ENCODE results near the gene LSM12.
A peak's percentile ranks its signal among the peaks of the same experiment; 100 is the strongest.
"Not testable (repeated sequence)": the region's sequence is repeated elsewhere in the genome, so short reads cannot be mapped to it uniquely, and the experiment has no call there.

LSM12 gene

GRCh38 chr17:44001461-44001920, 65.0 kb downstream of the LSM12 start:
- Histone ChIP-seq H3K27ac (ENCODE audit: low read depth in 2 of 2, low read length in 2 of 2) (no peak overlapping the region), H3K4me3 (ENCODE audit: low read length in 2 of 2) (no peak overlapping the region), H3K36me3 (ENCODE audit: control insufficient read depth in 2 of 2, insufficient read depth in 2 of 2, low read length in 2 of 2) (no peaks in the 10 kb centered on the region), H3K27me3 (ENCODE audit: control insufficient read depth in 2 of 2, insufficient read depth in 2 of 2, low read length in 2 of 2) (peaks cover 15 to 22% of the 10 kb centered on the region in 2 donors), H3K9me3 (ENCODE audit: control insufficient read depth in 2 of 2, low read length in 2 of 2) (no peaks in the 10 kb centered on the region), H3K4me1 (ENCODE audit: control insufficient read depth in 2 of 2, insufficient read depth in 2 of 2, low read length in 2 of 2) (peaks cover 14 to 18% of the 10 kb centered on the region in 2 donors), H3K9ac (ENCODE audit: low read depth in 1 of 2, low read length in 2 of 2) (no peak overlapping the region)

DNA sequence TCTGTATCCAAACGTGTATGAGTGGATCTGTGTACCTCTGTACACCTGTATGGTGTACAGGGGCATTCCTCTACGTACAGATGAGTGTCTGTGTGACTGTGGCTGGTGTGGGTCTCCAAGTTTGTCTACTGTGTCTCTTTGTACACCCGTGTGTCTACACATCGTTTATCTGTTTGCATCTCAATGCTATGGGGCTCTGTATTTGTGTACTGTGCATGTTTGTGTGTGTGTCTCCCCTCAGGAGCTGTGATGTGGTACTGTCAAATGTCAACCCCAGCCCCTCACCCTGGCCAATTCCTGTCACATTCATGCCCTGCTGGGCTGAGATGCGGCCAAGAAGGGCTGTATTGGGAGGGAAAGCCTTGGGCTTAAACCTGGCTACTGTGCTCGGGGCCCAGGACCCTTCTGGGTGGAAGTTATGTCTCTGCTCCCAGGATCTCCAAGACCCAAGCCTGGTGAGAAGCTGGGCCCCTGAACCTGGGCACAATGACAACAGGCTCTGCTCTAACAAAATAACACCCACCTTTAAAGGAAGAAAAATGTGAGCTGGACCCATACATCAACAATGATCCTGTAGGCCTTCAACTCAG, 65.5 kb downstream of the LSM12 start:
- H3K36me3 ChIP-seq (ENCODE audit: control insufficient read depth in 2 of 2, insufficient read depth in 2 of 2, low read length in 2 of 2): no peaks in the 10 kb centered on the region
- no peaks in the 10 kb centered on the region for H3K9me3 ChIP-seq (ENCODE audit: control insufficient read depth in 2 of 2, low read length in 2 of 2)
- H3K4me1 ChIP-seq (ENCODE audit: control insufficient read depth in 2 of 2, insufficient read depth in 2 of 2, low read length in 2 of 2): peaks cover 9 to 13% of the 10 kb centered on the region in 2 donors
- no peak overlapping the region for H3K4me3 ChIP-seq (ENCODE audit: low read length in 2 of 2)
- H3K27me3 ChIP-seq (ENCODE audit: control insufficient read depth in 2 of 2, insufficient read depth in 2 of 2, low read length in 2 of 2): peaks cover 15 to 22% of the 10 kb centered on the region in 2 donors
- H3K27ac ChIP-seq (ENCODE audit: low read depth in 2 of 2, low read length in 2 of 2): no peak overlapping the region
- H3K9ac ChIP-seq (ENCODE audit: low read depth in 1 of 2, low read length in 2 of 2): no peak overlapping the region

DNA sequence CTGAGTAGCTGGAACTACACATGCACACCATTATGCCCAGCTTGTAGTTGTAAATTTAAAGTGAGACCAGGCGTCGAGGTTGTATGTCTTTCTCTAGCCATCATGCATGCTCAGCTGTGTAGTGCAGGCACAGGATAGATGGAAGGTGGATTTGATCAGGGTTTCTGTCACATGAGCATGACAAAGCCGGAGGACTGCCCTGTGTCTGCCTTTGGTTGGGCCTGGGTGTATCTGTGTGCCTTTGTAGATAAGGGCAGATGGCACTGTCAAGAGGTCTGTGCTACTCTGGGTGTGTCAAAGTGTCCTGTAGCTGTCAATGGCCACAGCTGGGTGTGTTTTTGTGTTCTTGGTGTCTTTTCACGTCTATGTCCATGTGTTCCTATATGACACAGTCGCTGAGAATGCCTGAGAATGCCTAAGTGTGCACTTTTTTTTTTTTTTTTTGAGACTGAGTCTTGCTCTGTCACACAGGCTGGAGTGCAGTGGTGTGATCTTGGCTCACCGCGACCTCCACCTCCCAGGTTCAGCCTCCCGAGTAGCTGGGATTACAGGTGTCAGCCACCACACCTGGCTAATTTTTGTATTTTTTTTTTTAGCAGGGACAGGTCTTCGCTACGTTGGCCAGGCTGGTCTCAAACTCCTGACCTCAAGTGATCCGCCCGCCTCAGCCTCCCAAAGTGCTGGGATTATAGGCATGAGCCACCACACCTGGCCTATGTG, 66.2 kb downstream of the LSM12 start:
- Histone ChIP-seq H3K27me3 (ENCODE audit: control insufficient read depth in 2 of 2, insufficient read depth in 2 of 2, low read length in 2 of 2) (peaks cover 14 to 18% of the 10 kb centered on the region in 2 donors), H3K9ac (ENCODE audit: low read depth in 1 of 2, low read length in 2 of 2) (no peak overlapping the region), H3K4me1 (ENCODE audit: control insufficient read depth in 2 of 2, insufficient read depth in 2 of 2, low read length in 2 of 2) (peaks cover 5 to 7% of the 10 kb centered on the region in 2 donors), H3K4me3 (ENCODE audit: low read length in 2 of 2) (no peak overlapping the region), H3K27ac (ENCODE audit: low read depth in 2 of 2, low read length in 2 of 2) (no peak overlapping the region), H3K9me3 (ENCODE audit: control insufficient read depth in 2 of 2, low read length in 2 of 2) (no peaks in the 10 kb centered on the region), H3K36me3 (ENCODE audit: control insufficient read depth in 2 of 2, insufficient read depth in 2 of 2, low read length in 2 of 2) (no peaks in the 10 kb centered on the region)

DNA sequence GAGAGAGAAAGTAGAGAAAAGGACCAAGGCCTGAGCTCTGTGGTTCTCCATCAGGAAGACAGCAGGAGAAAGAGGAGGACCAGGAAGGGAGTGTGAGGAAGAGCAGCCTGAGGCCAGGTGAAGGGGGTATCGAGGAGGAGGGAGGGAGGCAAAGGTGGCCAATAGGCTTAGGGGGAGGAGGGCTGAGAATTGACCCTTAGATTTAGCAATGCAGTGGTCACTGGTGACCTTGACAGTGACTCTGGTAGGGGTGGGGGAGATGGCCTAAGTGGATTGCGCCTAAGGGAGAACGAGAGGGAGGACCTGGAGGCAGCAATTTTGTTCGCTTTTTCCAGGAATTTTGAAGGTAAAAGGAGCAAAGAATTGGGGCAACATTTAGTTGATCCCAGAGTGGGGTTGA, 67.4 kb downstream of the LSM12 start:
- Histone ChIP-seq H3K27ac (ENCODE audit: low read depth in 2 of 2, low read length in 2 of 2) (no peak overlapping the region), H3K4me1 (ENCODE audit: control insufficient read depth in 2 of 2, insufficient read depth in 2 of 2, low read length in 2 of 2) (peaks cover 2 to 3% of the 10 kb centered on the region in 2 donors), H3K9ac (ENCODE audit: low read depth in 1 of 2, low read length in 2 of 2) (no peak overlapping the region), H3K9me3 (ENCODE audit: control insufficient read depth in 2 of 2, low read length in 2 of 2) (no peaks in the 10 kb centered on the region), H3K4me3 (ENCODE audit: low read length in 2 of 2) (no peak overlapping the region), H3K36me3 (ENCODE audit: control insufficient read depth in 2 of 2, insufficient read depth in 2 of 2, low read length in 2 of 2) (no peaks in the 10 kb centered on the region), H3K27me3 (ENCODE audit: control insufficient read depth in 2 of 2, insufficient read depth in 2 of 2, low read length in 2 of 2) (peaks cover 18 to 20% of the 10 kb centered on the region in 2 donors)

- Histone ChIP-seq H3K27ac (ENCODE audit: low read depth in 2 of 2, low read length in 2 of 2) (no peak overlapping the region), H3K4me3 (ENCODE audit: low read length in 2 of 2) (no peak overlapping the region), H3K9me3 (ENCODE audit: control insufficient read depth in 2 of 2, low read length in 2 of 2) (no peaks in the 10 kb centered on the region), H3K9ac (ENCODE audit: low read depth in 1 of 2, low read length in 2 of 2) (no peak overlapping the region), H3K27me3 (ENCODE audit: control insufficient read depth in 2 of 2, insufficient read depth in 2 of 2, low read length in 2 of 2) (peaks cover 18% of the 10 kb centered on the region in 2 donors), H3K4me1 (ENCODE audit: control insufficient read depth in 2 of 2, insufficient read depth in 2 of 2, low read length in 2 of 2) (peaks cover 2 to 3% of the 10 kb centered on the region in 2 donors), H3K36me3 (ENCODE audit: control insufficient read depth in 2 of 2, insufficient read depth in 2 of 2, low read length in 2 of 2) (no peaks in the 10 kb centered on the region)
Observed at GRCh38 chr17:43998552-43998951, 67.9 kb downstream of the LSM12 start.

DNA sequence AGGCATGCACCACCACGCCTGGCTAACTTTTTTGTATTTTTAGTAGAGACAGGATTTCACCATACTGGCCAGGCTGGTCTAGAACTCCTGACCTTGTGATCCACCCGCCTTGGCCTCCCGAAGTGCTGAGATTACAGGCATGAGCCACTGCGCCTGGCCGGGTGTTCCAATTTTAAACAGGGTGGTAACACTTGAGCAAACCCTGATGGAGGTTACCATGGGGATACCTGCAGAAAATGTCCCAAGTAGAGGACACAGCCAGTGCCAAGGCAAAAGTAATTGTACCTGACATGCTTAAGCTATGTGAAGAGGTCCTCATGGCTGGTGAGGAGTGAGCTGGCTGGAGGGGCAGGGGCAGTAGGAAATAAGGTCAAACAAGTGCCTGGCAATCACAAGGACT, 69.3 kb downstream of the LSM12 start:
- not testable (repeated sequence) for H3K4me3 ChIP-seq (ENCODE audit: low read length in 2 of 2); H3K9ac ChIP-seq (ENCODE audit: low read depth in 1 of 2, low read length in 2 of 2)
- H3K27me3 ChIP-seq (ENCODE audit: control insufficient read depth in 2 of 2, insufficient read depth in 2 of 2, low read length in 2 of 2): peaks cover 13 to 17% of the 10 kb centered on the region in 2 donors

DNA sequence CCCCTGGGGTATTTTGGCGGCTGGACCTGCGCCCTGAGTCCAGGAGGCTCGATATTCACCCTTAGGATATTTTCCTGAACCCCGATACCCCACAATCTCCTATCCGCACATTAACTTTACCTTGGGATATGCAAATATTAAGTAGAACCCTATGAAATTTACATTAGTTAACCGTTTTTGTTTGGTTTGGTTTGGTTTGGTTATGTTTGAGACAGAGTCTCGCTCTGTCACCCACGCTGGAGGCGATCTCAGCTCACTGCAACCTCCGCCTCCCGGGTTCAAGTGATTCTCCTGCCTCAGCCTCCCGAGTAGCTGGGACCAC, 71.4 kb downstream of the LSM12 start:
- H3K27me3 ChIP-seq (ENCODE audit: control insufficient read depth in 2 of 2, insufficient read depth in 2 of 2, low read length in 2 of 2): peaks cover 12 to 14% of the 10 kb centered on the region in 2 donors
- H3K4me3 ChIP-seq (ENCODE audit: low read length in 2 of 2): no peak overlapping the region
- no peaks in the 10 kb centered on the region for H3K36me3 ChIP-seq (ENCODE audit: control insufficient read depth in 2 of 2, insufficient read depth in 2 of 2, low read length in 2 of 2)
- H3K4me1 ChIP-seq (ENCODE audit: control insufficient read depth in 2 of 2, insufficient read depth in 2 of 2, low read length in 2 of 2): peaks cover 2 to 3% of the 10 kb centered on the region in 2 donors
- H3K27ac ChIP-seq (ENCODE audit: low read depth in 2 of 2, low read length in 2 of 2): no peak overlapping the region
- no peak overlapping the region for H3K9ac ChIP-seq (ENCODE audit: low read depth in 1 of 2, low read length in 2 of 2)
- no peaks in the 10 kb centered on the region for H3K9me3 ChIP-seq (ENCODE audit: control insufficient read depth in 2 of 2, low read length in 2 of 2)

More for the DNA sequence above, 69.3 kb downstream of the LSM12 start:
- H3K36me3 ChIP-seq (ENCODE audit: control insufficient read depth in 2 of 2, insufficient read depth in 2 of 2, low read length in 2 of 2); H3K27ac ChIP-seq (ENCODE audit: low read depth in 2 of 2, low read length in 2 of 2); H3K4me1 ChIP-seq (ENCODE audit: control insufficient read depth in 2 of 2, insufficient read depth in 2 of 2, low read length in 2 of 2); H3K9me3 ChIP-seq (ENCODE audit: control insufficient read depth in 2 of 2, low read length in 2 of 2): not testable (repeated sequence)

DNA sequence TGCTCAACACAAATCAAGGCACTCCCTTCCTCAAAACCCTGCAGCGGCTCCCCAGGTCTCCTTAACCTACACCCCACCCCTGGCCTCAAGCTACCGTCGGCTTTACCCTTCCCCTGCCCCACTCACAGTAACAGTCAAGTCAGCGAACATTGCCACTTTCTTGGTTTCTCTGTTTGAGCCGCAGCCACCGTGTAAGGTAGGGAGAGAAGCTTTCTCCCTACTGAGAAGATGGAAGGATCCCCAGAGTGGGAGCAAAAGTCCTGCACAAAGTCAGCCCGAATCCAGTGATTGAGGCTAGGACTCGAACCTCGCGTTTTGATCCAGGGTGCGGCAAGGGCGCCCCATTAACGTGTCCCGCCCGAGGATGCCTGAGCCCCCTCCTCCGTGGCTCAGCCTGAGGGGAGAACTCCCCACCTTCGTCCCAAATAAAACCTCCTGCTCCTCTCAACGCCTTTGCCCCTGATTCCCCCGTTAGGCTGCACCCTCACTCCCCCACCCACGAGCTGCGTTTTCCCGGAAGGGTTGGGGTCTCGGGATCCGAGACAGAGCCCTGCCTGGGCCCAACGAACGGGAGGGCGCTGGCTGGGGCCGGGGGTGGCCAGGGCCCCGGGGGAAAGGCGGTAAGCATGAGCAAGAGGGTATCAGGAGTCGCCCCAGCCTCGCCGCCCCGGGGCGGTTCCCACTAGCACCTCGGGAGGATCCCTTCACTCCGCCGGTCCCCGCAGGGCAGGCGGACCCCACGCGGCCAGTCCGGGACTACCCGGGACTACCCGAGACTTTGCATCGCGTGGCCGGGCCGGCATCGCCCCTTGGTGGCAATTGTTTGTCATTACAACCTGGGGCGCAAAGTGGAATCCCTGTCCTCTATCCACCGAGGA, 72.0 kb downstream of the LSM12 start:
- Histone ChIP-seq H3K4me1 (ENCODE audit: control insufficient read depth in 2 of 2, insufficient read depth in 2 of 2, low read length in 2 of 2) (peaks cover 2 to 3% of the 10 kb centered on the region in 2 donors), H3K27me3 (ENCODE audit: control insufficient read depth in 2 of 2, insufficient read depth in 2 of 2, low read length in 2 of 2) (peaks cover 11 to 12% of the 10 kb centered on the region in 2 donors), H3K36me3 (ENCODE audit: control insufficient read depth in 2 of 2, insufficient read depth in 2 of 2, low read length in 2 of 2) (no peaks in the 10 kb centered on the region), H3K27ac (ENCODE audit: low read depth in 2 of 2, low read length in 2 of 2) (no peak overlapping the region), H3K4me3 (ENCODE audit: low read length in 2 of 2) (peak overlapping the region in 1 of 2 donors; percentile 26), H3K9ac (ENCODE audit: low read depth in 1 of 2, low read length in 2 of 2) (no peak overlapping the region), H3K9me3 (ENCODE audit: control insufficient read depth in 2 of 2, low read length in 2 of 2) (no peaks in the 10 kb centered on the region)

GRCh38 chr17:43992641-43993040, 73.8 kb downstream of the LSM12 start:
- peaks cover 9 to 25% of the 10 kb centered on the region in 2 donors for H3K27me3 ChIP-seq (ENCODE audit: control insufficient read depth in 2 of 2, insufficient read depth in 2 of 2, low read length in 2 of 2)

GRCh38 chr17:43988301-43988700, 78.2 kb downstream of the LSM12 start:
- Histone ChIP-seq H3K9me3 (ENCODE audit: control insufficient read depth in 2 of 2, low read length in 2 of 2) (no peaks in the 10 kb centered on the region), H3K4me1 (ENCODE audit: control insufficient read depth in 2 of 2, insufficient read depth in 2 of 2, low read length in 2 of 2) (peaks cover 6 to 7% of the 10 kb centered on the region in 2 donors), H3K4me3 (ENCODE audit: low read length in 2 of 2) (no peak overlapping the region), H3K27me3 (ENCODE audit: control insufficient read depth in 2 of 2, insufficient read depth in 2 of 2, low read length in 2 of 2) (peaks cover 19 to 29% of the 10 kb centered on the region in 2 donors), H3K27ac (ENCODE audit: low read depth in 2 of 2, low read length in 2 of 2) (no peak overlapping the region), H3K9ac (ENCODE audit: low read depth in 1 of 2, low read length in 2 of 2) (no peak overlapping the region), H3K36me3 (ENCODE audit: control insufficient read depth in 2 of 2, insufficient read depth in 2 of 2, low read length in 2 of 2) (no peaks in the 10 kb centered on the region)

More at GRCh38 chr17:43992641-43993040, 73.8 kb downstream of the LSM12 start:
- Histone ChIP-seq H3K4me3 (ENCODE audit: low read length in 2 of 2) (no peak overlapping the region), H3K9ac (ENCODE audit: low read depth in 1 of 2, low read length in 2 of 2) (no peak overlapping the region), H3K4me1 (ENCODE audit: control insufficient read depth in 2 of 2, insufficient read depth in 2 of 2, low read length in 2 of 2) (peaks cover 2 to 3% of the 10 kb centered on the region in 2 donors), H3K9me3 (ENCODE audit: control insufficient read depth in 2 of 2, low read length in 2 of 2) (no peaks in the 10 kb centered on the region), H3K36me3 (ENCODE audit: control insufficient read depth in 2 of 2, insufficient read depth in 2 of 2, low read length in 2 of 2) (no peaks in the 10 kb centered on the region), H3K27ac (ENCODE audit: low read depth in 2 of 2, low read length in 2 of 2) (no peak overlapping the region)

All from mucosa of rectum (tissue), 2 donors.